GM21447 (cell line): ENCODE data around the gene MACROD2.

Source experiments
- ATAC-seq: cut with Tn5 transposase; IDR thresholded peaks from one replicate; pipeline ENCODE4 v1.9.1; 2021; ENCODE audit not compliant: unreplicated experiment

The MACROD2 gene

GRCh38 chr20:15288106-15288505 is 1292.8 kb downstream of the MACROD2 start:
- ATAC-seq: no peak

GRCh38 chr20:15289337-15289736 is 1294.0 kb downstream of the MACROD2 start:
- no peak for ATAC-seq

- ATAC-seq: no peak
Observed at GRCh38 chr20:15292405-15292804, 1297.1 kb downstream of the MACROD2 start.

GRCh38 chr20:15296422-15296821 is 1301.1 kb downstream of the MACROD2 start:
- ATAC-seq: no peak

- no peak for ATAC-seq
Observed at GRCh38 chr20:15297059-15297875, 1302.0 kb downstream of the MACROD2 start.

- no peak for ATAC-seq
Observed at GRCh38 chr20:15302075-15302474, 1306.8 kb downstream of the MACROD2 start.

- ATAC-seq: no peak
Observed at GRCh38 chr20:15310361-15310760, 1315.0 kb downstream of the MACROD2 start.

- ATAC-seq: no peak
Observed at GRCh38 chr20:15316556-15316955, 1321.2 kb downstream of the MACROD2 start.

GRCh38 chr20:15317546-15318232 is 1322.4 kb downstream of the MACROD2 start:
- ATAC-seq: peak; percentile 80

GRCh38 chr20:15318682-15319081 is 1323.4 kb downstream of the MACROD2 start:
- ATAC-seq: no peak

- no peak for ATAC-seq
Observed at GRCh38 chr20:15319439-15319838, 1324.1 kb downstream of the MACROD2 start.

- no peak for ATAC-seq
Observed at GRCh38 chr20:15320941-15321340, 1325.6 kb downstream of the MACROD2 start.

GRCh38 chr20:15327123-15327522 is 1331.8 kb downstream of the MACROD2 start:
- no peak for ATAC-seq

GRCh38 chr20:15328084-15328483 is 1332.8 kb downstream of the MACROD2 start:
- no peak for ATAC-seq

GRCh38 chr20:15332711-15333160 is 1337.4 kb downstream of the MACROD2 start:
- peak; percentile 83 for ATAC-seq

GRCh38 chr20:15333170-15333569 is 1337.9 kb downstream of the MACROD2 start:
- ATAC-seq: peak; percentile 52

- ATAC-seq: no peak
Observed at GRCh38 chr20:15336011-15336410, 1340.7 kb downstream of the MACROD2 start.

GRCh38 chr20:15336536-15336935 is 1341.2 kb downstream of the MACROD2 start:
- ATAC-seq: no peak

- no peak for ATAC-seq
Observed at GRCh38 chr20:15339264-15339663, 1343.9 kb downstream of the MACROD2 start.

GRCh38 chr20:15342991-15343523 is 1347.7 kb downstream of the MACROD2 start:
- no peak for ATAC-seq

GRCh38 chr20:15345287-15345686 is 1350.0 kb downstream of the MACROD2 start:
- ATAC-seq: no peak
